ENCODE results near the gene STARD13.

GRCh38 chr13:33152389-33152788 is 133.2 kb downstream of the STARD13 start:
- TF ChIP-seq CTCF (IDR thresholded peaks at IDR 0.05) (no peak), EZH2 (IDR thresholded peaks at IDR 0.05; ENCODE audit: borderline replicate concordance, insufficient read depth, low read depth, low read length, poor library complexity, severe bottlenecking) (no peak)

All from B cell (primary cell).